CD14-positive monocyte (primary cell): ENCODE measurements around the gene CGB2. TPM values are rescaled to one million over a fixed set of nuclear protein-coding genes. Genes with fewer than 3 reads are reported as not detected.

Source experiments
- DNase-seq, 3 donors: peaks; one replicate each; pipeline ENCODE4 v3.0.0-alpha.2; 2011 to 2022
- H2AFZ ChIP-seq: 2 replicates; pipeline ENCODE4 v1.6.0; 2012; ENCODE audit warnings: mild to moderate bottlenecking, low read depth, low read length, inconsistent platforms; ENCODE audit not compliant: insufficient read depth, poor library complexity, severe bottlenecking
- H3K27ac ChIP-seq, 2 donors: 1 replicate in 1 of 2; 2 replicates in 1 of 2; pipeline ENCODE4 v1.5.1; 2012 to 2013; ENCODE audit warnings: low read length in 2 of 2, control low read depth in 1 of 2, inconsistent platforms in 1 of 2, low read depth in 1 of 2, mild to moderate bottlenecking in 1 of 2
- H3K27me3 ChIP-seq, 2 donors: one replicate each; pipeline versions ENCODE4 v1.6.0 to v1.6.1; 2011 to 2013; ENCODE audit warnings: low read length in 2 of 2; ENCODE audit not compliant: control insufficient read depth in 2 of 2, insufficient read depth in 2 of 2
- H3K36me3 ChIP-seq, 2 donors: replicated peaks in 1 of 2; 1 replicate in 1 of 2; 2 replicates in 1 of 2; pipeline versions ENCODE4 v1.5.1 to v1.6.1; 2012 to 2013; ENCODE audit warnings: low read length in 2 of 2, control low read depth in 1 of 2, inconsistent platforms in 1 of 2, mild to moderate bottlenecking in 1 of 2; ENCODE audit not compliant: insufficient read depth in 2 of 2, control insufficient read depth in 1 of 2
- H3K4me1 ChIP-seq, 2 donors: 1 replicate in 1 of 2; 2 replicates in 1 of 2; pipeline versions ENCODE4 v1.5.1 to v1.6.1; 2012 to 2013; ENCODE audit warnings: low read length in 2 of 2, control low read depth in 1 of 2, inconsistent platforms in 1 of 2, mild to moderate bottlenecking in 1 of 2, moderate library complexity in 1 of 2; ENCODE audit not compliant: insufficient read depth in 2 of 2, control insufficient read depth in 1 of 2
- H3K4me2 ChIP-seq: replicated peaks from 2 replicates; pipeline ENCODE3; 2012; ENCODE audit warnings: low read length, moderate library complexity, mild to moderate bottlenecking; ENCODE audit not compliant: poor library complexity, severe bottlenecking; ENCODE audit errors: extremely low read depth
- H3K4me3 ChIP-seq, 3 experiments: fragments of 200-600 bp in 1 of 3; sonication (generic) in 1 of 3; replicated peaks in 1 of 3; 1 replicate in 2 of 3; 2 replicates in 1 of 3; pipeline ENCODE4 v1.5.1; 2011 to 2013; ENCODE audit warnings: low read length in 3 of 3, mild to moderate bottlenecking in 3 of 3, control low read depth in 2 of 3, low read depth in 2 of 3, inconsistent platforms in 1 of 3, moderate library complexity in 1 of 3
- H3K79me2 ChIP-seq: 2 replicates; pipeline ENCODE4 v1.6.0; 2012; ENCODE audit warnings: mild to moderate bottlenecking, control low read depth, inconsistent platforms, low read length, moderate library complexity; ENCODE audit not compliant: insufficient read depth
- H3K9ac ChIP-seq: 2 replicates; pipeline ENCODE4 v1.6.0; 2017; ENCODE audit warnings: low read length, mild to moderate bottlenecking; ENCODE audit not compliant: insufficient read depth, poor library complexity, severe bottlenecking
- H3K9me3 ChIP-seq, 2 donors: replicated peaks in 1 of 2; 1 replicate in 1 of 2; 2 replicates in 1 of 2; pipeline versions ENCODE4 v1.5.1 to v1.6.1; 2012 to 2013; ENCODE audit warnings: low read length in 2 of 2, control low read depth in 1 of 2; ENCODE audit not compliant: control insufficient read depth in 1 of 2, insufficient read depth in 1 of 2
- H4K20me1 ChIP-seq: 2 replicates; pipeline ENCODE4 v1.6.0; 2012; ENCODE audit warnings: mild to moderate bottlenecking, low read length, control low read depth, moderate library complexity; ENCODE audit not compliant: insufficient read depth
- H3K27ac Mint-ChIP-seq, 7 donors: one replicate each; pipeline ENCODE4 v1.8.0; 2020; ENCODE audit warnings: mild to moderate bottlenecking in 7 of 7, mixed read lengths in 7 of 7, moderate library complexity in 6 of 7, inconsistent platforms in 2 of 7
- H3K27me3 Mint-ChIP-seq, 3 donors: one replicate each; pipeline ENCODE4 v1.8.0; 2021 to 2022; ENCODE audit warnings: low read depth in 3 of 3, mild to moderate bottlenecking in 3 of 3, mixed read lengths in 3 of 3, moderate library complexity in 3 of 3, inconsistent platforms in 1 of 3
- H3K36me3 Mint-ChIP-seq, 2 donors: one replicate each; pipeline ENCODE4 v1.8.0; 2020; ENCODE audit warnings: mixed read lengths in 2 of 2, inconsistent platforms in 1 of 2, mild to moderate bottlenecking in 1 of 2
- H3K4me1 Mint-ChIP-seq: one replicate; pipeline ENCODE4 v1.8.0; 2020; ENCODE audit warnings: mild to moderate bottlenecking, mixed read lengths
- H3K4me3 Mint-ChIP-seq, 2 donors: one replicate each; pipeline ENCODE4 v1.8.0; 2020; ENCODE audit warnings: mild to moderate bottlenecking in 2 of 2, mixed read lengths in 2 of 2, moderate library complexity in 1 of 2
- H3K9me3 Mint-ChIP-seq, 7 donors: one replicate each; pipeline ENCODE4 v1.8.0; 2020 to 2022; ENCODE audit warnings: mixed read lengths in 7 of 7, mild to moderate bottlenecking in 6 of 7, moderate library complexity in 6 of 7, inconsistent platforms in 2 of 7
- CTCF ChIP-seq: fragments of 200-600 bp; IDR thresholded peaks from one replicate; pipeline ENCODE4 v1.8.0; 2022; ENCODE audit warnings: antibody characterized with exemption, mild to moderate bottlenecking
- WGBS: methylation state at CpG from one replicate; pipeline ENCODE4 v1.1.5; 2013; ENCODE audit warnings: missing lambda C conversion rate; ENCODE audit not compliant: insufficient coverage; 5-methylcytosine and 5-hydroxymethylcytosine counted together
- intact Hi-C, 2 donors: fragments of 100-400 bp; cut with micrococcal nuclease; formaldehyde crosslinking; loops; one replicate each; pipeline versions ENCODE4 v1.15.0 to v1.15.1; 2023
- polyA plus RNA-seq, 3 donors: library from polyadenylated mRNA; depleted of rRNA in 1 of 3; unstranded in 2 of 3; stranded (reverse) in 1 of 3; fragments of 300-500 nt in 2 of 3; fragments of >200 nt in 1 of 3; fragmentation: Illumina TruSeq in 2 of 3; gene quantifications; 1 replicate in 2 of 3; 2 replicates in 1 of 3; pipeline ENCODE4 v1.2.3, GENCODE V29; 2012 to 2021
- small RNA-seq: library from RNA; depleted of rRNA; stranded (forward); fragments of <200 nt; gene quantifications from one replicate; pipeline ENCODE3, GENCODE V24; 2012; ENCODE audit warnings: low read depth; ENCODE audit not compliant: insufficient read length

CGB2 gene
- polyA plus RNA-seq, 3 donors: not detected

GRCh38 chr19:49081273-49081672 lies 49.6 kb downstream of the CGB2 start:
- no peak overlapping the region for H3K9ac ChIP-seq
- no peak overlapping the region for H3K27ac ChIP-seq
- H3K27ac Mint-ChIP-seq: no peak overlapping the region
- no peak overlapping the region for H3K4me3 ChIP-seq
- no peak overlapping the region for H3K4me3 Mint-ChIP-seq
- peaks cover 10% of the 10 kb centered on the region for H4K20me1 ChIP-seq
- TF ChIP-seq CTCF: no peak
- H3K36me3 ChIP-seq: no peaks in the 10 kb centered on the region
- no peaks in the 10 kb centered on the region for H3K9me3 Mint-ChIP-seq
- peaks cover 2 to 12% (median 3%) of the 10 kb centered on the region in 3 donors for H3K27me3 Mint-ChIP-seq
- H3K27me3 ChIP-seq: no peaks in the 10 kb centered on the region
- intact Hi-C loops: loop anchor here in 1 of 2 donors (10.0 kb wide), 1 partner anchor 374 kb away; the partner anchor contains the start of genes ALDH16A1 and PIH1D1
- no peaks in the 10 kb centered on the region for H3K36me3 Mint-ChIP-seq
- peaks cover 10% of the 10 kb centered on the region for H3K79me2 ChIP-seq
- DNase-seq: no peak
- peaks cover 8% of the 10 kb centered on the region for H3K4me1 Mint-ChIP-seq
- peaks cover 11% of the 10 kb centered on the region in 2 donors for H3K4me1 ChIP-seq
- H3K9me3 ChIP-seq: no peaks in the 10 kb centered on the region
- no peak overlapping the region for H3K4me2 ChIP-seq
- no CpG with 5 or more reads among the region's 1 CpG for WGBS
- H2AFZ ChIP-seq: no peak overlapping the region

Small RNA genes within 50 kb of the gene (small RNA-seq; reads per million reads assigned to genes)
- gene MIR6798 (not detected), gene RN7SL708P (not detected)

Other genes with a start within 250 kb of the CGB2 start
- gene BCAT2, start 220.9 kb upstream of the CGB2 start, polyA plus RNA-seq: 10 to 100 TPM; 14.1 to 17.0 (median 16.0) TPM
- not detected for gene HSD17B14, start 195.4 kb upstream of the CGB2 start, polyA plus RNA-seq
- gene PLEKHA4, start 163.3 kb upstream of the CGB2 start, polyA plus RNA-seq: 1 to 10 TPM in 2 of 3 donors, under 1 TPM in 1; 0.69 to 1.5 (median 1.1) TPM
- gene PPP1R15A, start 159.5 kb upstream of the CGB2 start, polyA plus RNA-seq: 100 to 1,000 TPM; 127 to 745 (median 169) TPM
- gene TULP2, start 133.1 kb upstream of the CGB2 start, polyA plus RNA-seq: not detected
- 100 to 1,000 TPM in 2 of 3 donors, 10 to 100 TPM in 1; 80.9 to 178 (median 108) TPM for gene NUCB1, start 131.6 kb upstream of the CGB2 start, polyA plus RNA-seq
- under 1 TPM in 1 of 3 donors, not detected in 2; 0.38 TPM for gene DHDH, start 98.2 kb upstream of the CGB2 start, polyA plus RNA-seq
- 100 to 1,000 TPM in 1 of 3 donors, 10 to 100 TPM in 2; 69.2 to 135 (median 80.5) TPM for gene BAX, start 77.0 kb upstream of the CGB2 start, polyA plus RNA-seq
- over 10,000 TPM in 2 of 3 donors, 1,000 to 10,000 TPM in 1; 4,468 to 26,681 (median 23,650) TPM for gene FTL, start 66.6 kb upstream of the CGB2 start, polyA plus RNA-seq
- 10 to 100 TPM; 13.3 to 26.0 (median 21.3) TPM for gene GYS1, start 38.6 kb upstream of the CGB2 start, polyA plus RNA-seq
- 10 to 100 TPM; 40.1 to 44.4 (median 41.9) TPM for gene RUVBL2, start 38.0 kb upstream of the CGB2 start, polyA plus RNA-seq
- under 1 TPM in 1 of 3 donors, not detected in 2; 0.48 TPM for gene LHB, start 14.8 kb upstream of the CGB2 start, polyA plus RNA-seq
- gene CGB3, start 7.6 kb upstream of the CGB2 start, polyA plus RNA-seq: not detected
- gene CGB1, start 5.0 kb downstream of the CGB2 start, polyA plus RNA-seq: not detected
- not detected for gene CGB5, start 12.0 kb downstream of the CGB2 start, polyA plus RNA-seq
- not detected for gene CGB8, start 17.2 kb downstream of the CGB2 start, polyA plus RNA-seq
- not detected for gene CGB7, start 25.9 kb downstream of the CGB2 start, polyA plus RNA-seq
- gene NTF4, start 32.9 kb downstream of the CGB2 start, polyA plus RNA-seq: not detected
- gene KCNA7, start 40.8 kb downstream of the CGB2 start, polyA plus RNA-seq: not detected
- gene SNRNP70, start 53.6 kb downstream of the CGB2 start, polyA plus RNA-seq: 100 to 1,000 TPM in 1 of 3 donors, 10 to 100 TPM in 2; 27.4 to 360 (median 40.4) TPM
- gene LIN7B, start 82.5 kb downstream of the CGB2 start, polyA plus RNA-seq: 1 to 10 TPM; 4.1 to 9.2 (median 4.2) TPM
- under 1 TPM; 0.60 to 0.76 (median 0.66) TPM for gene C19orf73, start 87.3 kb downstream of the CGB2 start, polyA plus RNA-seq
- under 1 TPM in 1 of 3 donors, not detected in 2; 0.43 TPM for gene PPFIA3, start 87.7 kb downstream of the CGB2 start, polyA plus RNA-seq
- not detected for gene HRC, start 123.5 kb downstream of the CGB2 start, polyA plus RNA-seq
- 1 to 10 TPM; 6.0 to 6.9 (median 6.6) TPM for gene TRPM4, start 125.9 kb downstream of the CGB2 start, polyA plus RNA-seq